Measurements from ENCODE around the gene PKHD1.

Gene PKHD1

DNA sequence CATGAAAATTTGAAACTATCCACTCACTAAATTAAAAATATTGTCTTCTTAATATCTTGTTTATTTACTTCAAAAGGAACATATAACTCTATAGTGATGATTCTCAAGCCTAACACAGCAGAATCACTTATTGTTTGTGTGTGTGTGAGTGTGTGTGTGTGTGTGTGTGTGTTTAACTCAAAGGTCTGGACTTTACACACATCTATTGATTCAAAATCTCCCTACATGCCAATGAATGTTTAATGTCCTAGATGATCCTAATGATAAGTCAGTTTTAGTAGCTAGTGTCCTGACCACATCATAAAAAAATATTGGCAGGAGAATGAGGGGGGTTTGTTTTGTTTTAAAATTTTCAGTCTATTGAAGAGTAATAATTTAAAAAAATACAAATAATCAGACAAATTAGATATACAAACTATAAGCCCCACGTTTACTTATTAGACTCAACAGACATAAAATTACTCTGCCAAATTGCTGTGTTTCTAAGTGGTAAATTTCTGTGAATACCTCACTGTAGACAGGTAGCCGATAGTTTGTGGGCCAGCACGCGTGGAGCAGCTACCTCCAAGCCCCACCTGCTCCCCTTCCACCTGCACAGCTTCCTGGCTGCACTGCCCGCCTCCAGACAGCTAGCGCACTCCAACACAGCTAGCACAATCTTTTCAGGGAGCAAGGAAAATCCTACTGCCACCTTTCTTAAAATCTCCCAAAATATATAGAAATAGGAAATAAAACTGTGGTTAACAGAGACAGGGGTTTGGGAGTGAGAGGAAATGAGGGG is 349.6 kb downstream of the PKHD1 start:
- no peak for TF ChIP-seq JUND (IDR thresholded peaks at IDR 0.05; ENCODE audit: low read depth)
- in situ Hi-C loops (cut with HindIII; ENCODE audit: low pct_unique_long_range_greater_than_20kb, low sequenced_read_pairs) = no loop called here

DNA sequence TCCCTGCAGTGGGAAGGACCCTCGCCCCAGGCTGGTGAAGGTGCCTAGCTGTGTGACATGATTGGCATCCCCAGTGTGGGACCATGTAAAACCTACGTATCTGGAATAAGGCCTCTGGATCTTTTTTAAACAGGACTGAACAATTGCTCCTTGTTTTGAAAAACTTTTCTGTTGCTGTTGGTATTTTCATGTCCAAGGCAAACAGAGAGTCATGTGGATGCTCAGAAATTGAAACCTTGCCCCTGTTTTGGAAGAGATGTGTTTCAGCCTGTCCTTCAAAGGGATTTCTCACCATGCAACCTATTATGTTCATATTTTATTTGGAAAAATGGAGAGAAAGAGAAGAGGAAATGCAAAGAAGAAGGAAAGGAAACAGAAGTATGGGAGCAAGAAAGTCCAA is 362.3 kb downstream of the PKHD1 start:
- DNase-seq (ENCODE audit: low read depth in 1 of 2, low spot score in 1 of 2) = no peak
- no peak for TF ChIP-seq JUND (IDR thresholded peaks at IDR 0.05; ENCODE audit: low read depth)
- in situ Hi-C loops (cut with HindIII; ENCODE audit: low pct_unique_long_range_greater_than_20kb, low sequenced_read_pairs) = no loop called here

More for the DNA sequence above, 349.6 kb downstream of the PKHD1 start:
- peak in 1 of 2 experiments; percentile 19 for DNase-seq (ENCODE audit: low read depth in 1 of 2, low spot score in 1 of 2)

DNA sequence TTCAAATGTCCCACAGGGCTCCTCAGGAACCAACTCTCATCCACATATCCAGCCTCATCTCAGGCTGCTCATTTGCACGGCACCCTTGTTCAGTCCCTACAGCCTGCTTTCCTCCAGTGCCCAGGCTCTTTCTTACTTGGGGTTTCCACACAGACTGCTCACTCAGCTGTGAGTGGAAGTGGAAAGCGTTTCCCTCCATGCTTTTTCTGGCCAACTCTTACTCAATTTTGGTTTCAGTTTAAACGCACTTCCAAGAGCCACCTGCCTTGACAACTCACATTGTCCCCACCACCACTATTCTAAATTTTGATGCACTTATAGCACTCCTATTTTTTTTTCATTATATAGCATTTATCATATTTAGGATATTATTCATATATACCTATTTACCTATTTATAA is 367.1 kb downstream of the PKHD1 start:
- DNase-seq (ENCODE audit: low read depth in 1 of 2, low spot score in 1 of 2) = no peak
- no peak for TF ChIP-seq JUND (IDR thresholded peaks at IDR 0.05; ENCODE audit: low read depth)
- in situ Hi-C loops (cut with HindIII; ENCODE audit: low pct_unique_long_range_greater_than_20kb, low sequenced_read_pairs) = no loop called here

DNA sequence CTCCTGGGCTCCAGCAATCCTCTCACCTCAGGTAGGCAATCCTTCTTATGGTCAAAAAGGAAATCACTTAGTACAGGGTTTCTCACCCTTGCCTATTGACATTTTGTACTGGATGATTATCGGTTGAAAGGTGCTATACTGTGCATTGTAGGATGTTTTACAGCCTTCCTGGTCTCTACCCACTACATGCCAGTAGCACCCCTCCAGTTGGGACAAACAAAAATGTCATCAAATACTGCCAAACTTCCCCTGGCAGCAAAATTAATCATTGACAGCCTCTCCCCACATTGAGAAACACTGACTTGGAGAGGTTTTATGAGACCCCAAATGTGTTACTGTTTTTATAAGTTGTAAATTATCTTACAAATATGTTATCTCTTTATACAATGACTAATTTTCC is 368.1 kb downstream of the PKHD1 start:
- DNase-seq (ENCODE audit: low read depth in 1 of 2, low spot score in 1 of 2) = no peak
- in situ Hi-C loops (cut with HindIII; ENCODE audit: low pct_unique_long_range_greater_than_20kb, low sequenced_read_pairs) = no loop called here
- TF ChIP-seq JUND (IDR thresholded peaks at IDR 0.05; ENCODE audit: low read depth) = no peak

DNA sequence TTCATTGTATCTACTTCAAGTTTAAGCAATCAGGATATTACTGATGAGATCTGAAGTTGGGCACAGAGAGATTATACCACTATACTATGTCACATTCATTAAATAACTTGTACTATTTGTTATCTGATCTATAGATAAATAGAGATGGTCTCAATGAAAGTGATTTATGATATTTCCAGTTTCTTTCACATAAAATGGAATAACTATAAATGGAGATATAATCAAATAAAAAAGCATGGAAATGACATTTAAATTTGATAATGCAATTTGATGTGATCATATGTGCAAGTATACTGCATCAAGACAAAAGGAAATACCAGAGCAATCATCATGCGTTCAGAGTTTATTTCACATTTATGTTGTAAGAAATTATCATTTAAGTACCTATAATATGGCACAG is 368.9 kb downstream of the PKHD1 start:
- in situ Hi-C loops (cut with HindIII; ENCODE audit: low pct_unique_long_range_greater_than_20kb, low sequenced_read_pairs) = no loop called here
- no peak for DNase-seq (ENCODE audit: low read depth in 1 of 2, low spot score in 1 of 2)
- no peak for TF ChIP-seq JUND (IDR thresholded peaks at IDR 0.05; ENCODE audit: low read depth)

DNA sequence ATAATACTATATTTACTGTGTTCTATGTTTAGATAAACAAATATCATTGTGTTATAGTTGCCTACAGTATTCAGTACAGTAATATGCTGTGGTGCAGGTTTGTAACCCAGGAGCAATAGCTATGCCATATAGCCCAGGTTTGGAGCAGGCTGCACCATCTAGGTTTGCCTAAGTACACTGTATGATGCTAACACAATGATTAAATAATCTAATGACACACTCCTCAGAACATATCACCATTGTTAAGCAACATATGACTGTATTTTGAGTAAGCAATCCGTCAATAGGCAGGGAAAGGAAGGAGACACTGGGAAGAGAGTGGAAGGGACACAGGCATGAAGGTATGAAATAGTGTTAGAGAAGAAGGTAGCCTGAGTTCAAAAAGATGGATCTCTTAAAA is 369.9 kb downstream of the PKHD1 start:
- in situ Hi-C loops (cut with HindIII; ENCODE audit: low pct_unique_long_range_greater_than_20kb, low sequenced_read_pairs) = no loop called here
- no peak for DNase-seq (ENCODE audit: low read depth in 1 of 2, low spot score in 1 of 2)
- no peak for TF ChIP-seq JUND (IDR thresholded peaks at IDR 0.05; ENCODE audit: low read depth)

DNA sequence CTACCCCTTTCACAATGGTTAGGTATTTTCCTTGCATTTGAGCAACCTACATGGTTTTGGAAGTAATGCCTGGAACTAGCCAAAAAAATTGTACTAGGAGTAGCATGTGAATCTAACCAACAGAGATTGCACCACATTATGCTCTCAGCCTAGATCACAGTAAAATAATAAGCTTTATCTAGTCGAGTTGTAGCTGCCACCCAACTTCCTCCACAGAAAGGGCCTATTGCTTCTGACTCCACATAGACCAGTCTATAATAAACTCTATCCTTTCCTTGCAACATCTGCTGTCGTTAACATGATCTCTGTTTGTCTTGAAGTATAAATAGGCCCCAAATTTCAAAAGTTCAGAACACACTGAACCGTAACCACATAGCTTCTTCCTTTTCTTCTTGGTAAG is 375.5 kb downstream of the PKHD1 start:
- DNase-seq (ENCODE audit: low read depth in 1 of 2, low spot score in 1 of 2) = no peak
- in situ Hi-C loops (cut with HindIII; ENCODE audit: low pct_unique_long_range_greater_than_20kb, low sequenced_read_pairs) = no loop called here

DNA sequence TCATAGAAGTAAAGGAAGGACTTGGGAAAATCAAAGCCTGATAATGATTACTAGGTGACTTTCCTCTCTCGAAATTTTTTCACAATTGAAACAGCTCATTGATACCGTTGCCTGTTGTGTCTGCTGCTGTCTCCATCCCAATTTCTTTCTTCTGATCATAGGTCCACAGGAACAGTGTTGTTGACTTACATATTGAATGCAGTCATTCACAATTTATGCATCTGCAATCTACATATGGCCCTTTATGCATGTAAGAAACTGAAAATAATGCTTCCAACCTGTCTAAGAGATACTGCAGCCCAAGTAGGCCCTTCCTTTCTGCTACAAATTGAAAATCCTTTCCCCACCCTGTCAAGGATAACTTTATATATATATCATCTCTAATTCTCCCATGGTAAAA is 381.3 kb downstream of the PKHD1 start:
- no peak for DNase-seq (ENCODE audit: low read depth in 1 of 2, low spot score in 1 of 2)
- TF ChIP-seq JUND (IDR thresholded peaks at IDR 0.05; ENCODE audit: low read depth) = no peak
- in situ Hi-C loops (cut with HindIII; ENCODE audit: low pct_unique_long_range_greater_than_20kb, low sequenced_read_pairs) = no loop called here

More for the DNA sequence above, 375.5 kb downstream of the PKHD1 start:
- TF ChIP-seq JUND (IDR thresholded peaks at IDR 0.05; ENCODE audit: low read depth) = no peak

DNA sequence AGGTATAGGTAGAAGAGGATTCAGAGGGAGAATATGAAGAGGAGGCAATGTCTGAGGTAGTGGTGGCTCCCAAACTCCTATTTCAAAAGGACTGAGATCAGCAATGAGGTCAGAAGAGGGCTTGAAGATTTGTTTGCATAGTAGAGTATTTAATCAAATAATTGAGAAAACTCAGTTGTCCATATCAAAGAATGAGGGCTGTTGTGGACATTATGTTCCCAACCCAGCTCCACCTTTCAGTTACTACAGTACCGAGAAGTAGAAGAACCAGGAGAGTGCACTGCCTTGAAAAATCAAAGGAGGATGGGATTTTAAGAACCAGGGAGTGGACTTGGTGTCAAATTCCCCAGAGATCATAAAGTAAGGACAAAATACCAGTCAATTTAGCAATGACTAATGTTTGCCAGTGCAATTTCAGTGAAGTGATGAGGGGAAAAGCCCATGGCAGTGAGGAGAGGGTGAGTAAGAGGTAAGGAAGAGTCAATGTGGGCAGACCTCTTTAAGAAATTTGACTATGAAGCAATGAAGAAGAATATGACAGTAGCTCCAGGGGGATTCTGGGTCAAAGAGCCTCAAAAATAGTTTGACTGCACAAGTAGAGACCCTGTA is 382.4 kb downstream of the PKHD1 start:
- no peak for TF ChIP-seq JUND (IDR thresholded peaks at IDR 0.05; ENCODE audit: low read depth)
- in situ Hi-C loops (cut with HindIII; ENCODE audit: low pct_unique_long_range_greater_than_20kb, low sequenced_read_pairs) = no loop called here
- DNase-seq (ENCODE audit: low read depth in 1 of 2, low spot score in 1 of 2) = no peak

DNA sequence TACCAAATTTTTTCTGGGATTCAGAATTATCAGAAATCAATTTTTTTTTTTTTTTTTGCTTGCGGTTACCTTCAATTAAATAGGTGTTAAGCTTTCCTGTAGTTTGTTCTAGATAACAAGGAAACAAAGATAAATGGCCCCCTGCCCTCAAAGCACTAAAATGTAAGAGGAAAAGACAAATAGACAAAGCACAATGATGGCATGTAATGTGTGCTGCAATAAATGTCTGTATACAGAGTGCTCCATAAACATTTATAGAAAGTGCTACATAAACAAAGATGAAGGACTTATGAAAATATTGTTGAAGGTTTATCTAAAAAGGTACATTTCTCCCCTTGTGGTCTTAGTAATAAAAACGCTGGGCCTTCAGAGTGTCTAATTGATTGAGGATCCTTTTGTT is 384.6 kb downstream of the PKHD1 start:
- no peak for DNase-seq (ENCODE audit: low read depth in 1 of 2, low spot score in 1 of 2)
- TF ChIP-seq JUND (IDR thresholded peaks at IDR 0.05; ENCODE audit: low read depth) = no peak
- in situ Hi-C loops (cut with HindIII; ENCODE audit: low pct_unique_long_range_greater_than_20kb, low sequenced_read_pairs) = no loop called here

DNA sequence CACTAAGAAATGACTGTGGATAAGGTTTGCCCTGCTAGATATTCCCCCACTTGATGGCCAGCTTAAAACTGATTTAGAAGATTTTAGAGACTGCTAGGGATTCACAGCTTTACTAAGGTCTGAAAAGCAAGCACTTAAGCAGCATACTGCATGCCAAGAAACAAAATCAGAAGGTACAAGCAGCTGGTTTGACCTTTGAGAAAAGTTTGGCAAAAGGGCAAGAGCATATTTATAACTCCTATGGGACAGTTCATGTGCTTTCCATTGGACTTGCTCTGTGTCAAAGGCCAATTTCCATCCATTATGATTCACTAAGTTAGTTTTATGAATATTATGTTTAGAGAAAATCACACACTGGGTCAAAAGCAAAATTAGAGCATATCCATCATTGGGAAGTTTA is 402.8 kb downstream of the PKHD1 start:
- in situ Hi-C loops (cut with HindIII; ENCODE audit: low pct_unique_long_range_greater_than_20kb, low sequenced_read_pairs) = no loop called here
- TF ChIP-seq JUND (IDR thresholded peaks at IDR 0.05; ENCODE audit: low read depth) = no peak
- DNase-seq (ENCODE audit: low read depth in 1 of 2, low spot score in 1 of 2) = no peak

DNA sequence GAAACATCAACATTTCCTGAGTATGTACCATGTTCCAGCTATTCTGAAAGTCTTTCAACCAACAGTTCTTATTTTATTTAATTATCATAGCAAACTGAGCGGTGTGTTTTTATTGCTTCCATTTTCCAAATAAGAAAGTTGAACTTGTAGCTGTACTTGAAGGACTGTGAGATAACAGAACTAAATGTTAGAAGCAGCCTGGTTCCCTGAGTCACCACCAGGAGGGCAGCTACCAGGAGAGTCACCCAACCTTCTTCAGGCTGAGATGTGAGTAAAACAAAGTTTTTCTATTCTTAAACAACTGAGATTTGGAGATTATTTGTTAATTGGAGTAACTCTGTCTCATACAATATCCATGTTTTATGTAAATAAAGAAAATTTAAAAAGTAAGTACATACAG is 403.4 kb downstream of the PKHD1 start:
- in situ Hi-C loops (cut with HindIII; ENCODE audit: low pct_unique_long_range_greater_than_20kb, low sequenced_read_pairs) = no loop called here
- no peak for TF ChIP-seq JUND (IDR thresholded peaks at IDR 0.05; ENCODE audit: low read depth)
- DNase-seq (ENCODE audit: low read depth in 1 of 2, low spot score in 1 of 2) = no peak

DNA sequence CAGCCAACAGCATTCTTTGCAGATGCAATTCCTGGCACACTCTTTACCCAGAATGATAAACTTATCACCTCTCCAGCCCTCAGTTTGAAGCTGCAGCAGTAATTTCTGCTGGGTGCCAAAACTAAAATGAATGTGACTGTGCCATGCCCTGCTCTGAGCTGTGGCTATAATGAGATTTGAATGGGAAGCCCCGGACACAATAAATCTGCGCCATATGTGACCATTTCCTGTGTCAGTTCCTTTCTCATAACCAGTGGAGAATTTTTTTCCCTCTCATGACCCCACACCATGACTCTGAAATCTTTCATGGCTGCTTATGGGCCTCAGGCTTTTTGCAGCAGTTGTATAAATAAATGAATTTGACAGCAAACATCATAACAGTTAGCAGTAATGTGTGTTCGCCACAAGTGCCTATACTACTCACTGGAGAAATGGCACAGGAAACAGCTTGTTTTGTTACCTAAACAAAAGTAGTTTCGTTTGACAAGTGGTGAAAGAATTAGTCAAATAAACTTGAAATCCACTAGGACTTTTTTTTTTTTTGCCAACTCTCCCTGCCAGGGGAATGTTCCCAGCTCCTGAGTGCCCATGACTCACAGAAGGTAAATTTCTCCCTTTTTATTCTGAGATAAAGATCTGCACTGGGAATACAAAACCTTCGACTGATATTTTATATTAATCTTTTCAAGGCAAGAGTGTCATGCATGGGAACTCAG is 408.4 kb downstream of the PKHD1 start:
- DNase-seq (ENCODE audit: low read depth in 1 of 2, low spot score in 1 of 2) = peak in 1 of 2 experiments; percentile 34
- no peak for TF ChIP-seq JUND (IDR thresholded peaks at IDR 0.05; ENCODE audit: low read depth)
- in situ Hi-C loops (cut with HindIII; ENCODE audit: low pct_unique_long_range_greater_than_20kb, low sequenced_read_pairs) = no loop called here
